ENCODE data around the gene CASZ1.

DNA sequence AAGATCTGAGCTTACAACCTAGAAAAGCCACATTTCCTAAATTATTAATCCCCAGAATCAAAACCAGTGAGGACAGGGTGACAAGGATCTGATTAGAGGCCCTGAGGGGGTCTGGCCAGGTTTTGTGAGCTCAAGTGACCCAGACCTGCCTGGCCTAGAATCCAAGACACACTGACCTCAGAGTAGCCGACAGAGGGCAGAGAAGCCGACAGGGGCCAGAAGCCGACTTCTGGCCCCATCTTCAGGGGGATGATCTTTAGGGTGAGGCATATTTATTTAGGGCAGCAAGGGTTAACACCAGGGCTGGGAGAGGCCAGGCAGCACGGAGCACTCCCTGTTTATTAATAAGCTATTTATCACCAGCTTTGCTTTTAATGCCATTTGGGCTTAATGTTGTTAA, 45.3 kb downstream of the CASZ1 start:
- TF ChIP-seq CTCF (IDR thresholded peaks at IDR 0.05) (no peak), EZH2 (IDR thresholded peaks at IDR 0.05) (no peak)

Data from neural progenitor cell (in vitro differentiated cells).